GM21737 (cell line): Measurements from ENCODE around the gene GCM1.

Source experiments
- ATAC-seq: cut with Tn5 transposase; IDR thresholded peaks from one replicate; pipeline ENCODE4 v1.9.1; 2021; ENCODE audit warnings: mild to moderate bottlenecking, moderate library complexity; ENCODE audit not compliant: unreplicated experiment

The GCM1 gene

DNA sequence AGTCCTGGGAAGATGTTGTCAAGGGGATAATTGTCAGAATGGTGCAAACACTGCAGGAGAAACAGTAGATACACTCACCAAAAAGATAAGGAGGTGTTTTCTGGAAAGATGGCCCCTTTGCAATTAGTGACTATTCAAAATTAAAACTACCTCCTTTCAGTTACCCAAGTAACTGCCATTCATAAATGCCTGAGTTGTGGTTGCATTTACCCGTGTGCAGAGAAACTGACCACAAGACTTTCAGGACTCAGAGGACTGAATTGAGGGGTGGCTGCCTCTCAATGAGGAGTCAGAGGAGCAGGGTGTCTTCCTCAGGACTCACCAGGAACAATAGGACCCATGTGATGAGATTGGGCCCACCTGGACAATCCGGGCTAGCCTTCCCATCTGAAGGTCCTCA is 39.0 kb downstream of the GCM1 start:
- no peak for ATAC-seq

- no peak for ATAC-seq
Observed at GRCh38 chr6:53107091-53107490, 41.5 kb downstream of the GCM1 start.

DNA sequence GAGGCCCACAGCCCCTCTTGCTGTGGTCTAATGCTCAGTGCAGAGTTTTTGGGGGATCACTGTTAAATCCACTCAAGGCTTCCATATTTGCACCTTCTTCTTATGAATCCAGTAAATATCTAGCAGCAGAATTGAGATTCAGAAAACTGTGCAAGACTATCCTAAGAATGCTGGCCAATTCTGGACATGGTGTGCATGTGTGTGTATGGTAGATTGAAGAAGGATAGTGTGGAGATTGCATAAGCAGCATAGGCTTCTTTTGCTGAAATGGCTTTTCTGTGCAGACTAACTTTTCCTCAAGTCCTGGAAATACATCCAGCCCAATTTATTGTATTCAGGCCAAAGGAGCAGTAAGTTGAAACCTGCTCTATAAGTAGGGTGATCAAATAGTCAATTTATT is 43.7 kb downstream of the GCM1 start:
- no peak for ATAC-seq

- ATAC-seq, result no peak
Observed at GRCh38 chr6:53103993-53104675, 44.5 kb downstream of the GCM1 start.

DNA sequence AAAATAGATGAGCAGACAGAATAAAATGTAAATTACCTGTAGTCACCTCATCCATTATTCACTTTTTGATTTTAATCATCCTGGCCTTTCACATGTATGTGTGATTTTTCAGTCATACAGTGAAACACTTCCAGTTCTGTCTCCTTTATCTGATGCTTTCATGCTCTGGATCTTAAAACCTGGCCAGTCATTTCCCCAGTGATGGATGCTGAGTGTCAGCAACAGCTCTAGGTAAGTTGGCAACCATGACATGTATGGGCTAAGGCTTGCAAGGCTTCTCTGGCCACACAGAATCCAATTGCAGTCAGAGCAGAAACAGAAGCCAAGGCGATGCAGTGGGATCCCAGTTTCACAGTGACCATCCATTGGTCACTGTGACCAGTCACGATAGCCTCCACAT is 47.6 kb downstream of the GCM1 start:
- ATAC-seq, result no peak

DNA sequence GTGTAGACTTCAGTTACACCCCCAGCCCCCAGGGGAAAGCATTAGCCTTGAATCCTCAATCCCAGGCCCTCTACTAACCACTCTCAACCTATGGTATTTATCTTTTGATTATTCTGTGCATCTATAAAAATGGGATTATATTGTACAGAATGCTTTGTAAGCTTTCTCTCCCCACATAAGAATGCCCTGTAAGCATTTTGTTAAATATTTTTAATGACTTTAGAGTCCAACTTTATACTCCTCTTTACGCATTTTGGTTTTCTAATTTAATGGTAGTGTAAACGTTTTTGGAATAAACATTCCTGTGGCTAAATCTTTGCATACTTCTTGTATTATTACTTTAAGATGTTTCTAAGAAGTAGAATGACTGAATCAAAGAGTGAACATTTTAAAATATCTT is 48.1 kb downstream of the GCM1 start:
- no peak for ATAC-seq

DNA sequence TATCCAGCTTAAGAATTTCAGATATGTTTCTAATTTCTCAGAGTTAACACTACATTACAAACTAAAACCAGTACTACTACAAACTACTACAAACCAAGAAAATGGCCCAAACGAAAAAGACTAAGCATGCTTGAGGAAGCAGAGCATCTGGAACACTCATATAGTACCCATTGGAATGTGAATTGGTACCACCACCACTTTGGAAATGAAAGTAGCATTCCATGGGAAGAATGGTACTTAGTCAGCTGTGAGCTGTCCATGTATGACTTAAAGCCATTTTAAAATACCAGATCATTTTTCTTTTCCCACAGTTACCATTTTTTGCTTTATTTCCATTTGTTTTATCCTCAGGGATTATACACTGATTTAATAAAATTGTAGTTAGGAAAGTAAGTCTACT is 52.9 kb downstream of the GCM1 start:
- no peak for ATAC-seq

DNA sequence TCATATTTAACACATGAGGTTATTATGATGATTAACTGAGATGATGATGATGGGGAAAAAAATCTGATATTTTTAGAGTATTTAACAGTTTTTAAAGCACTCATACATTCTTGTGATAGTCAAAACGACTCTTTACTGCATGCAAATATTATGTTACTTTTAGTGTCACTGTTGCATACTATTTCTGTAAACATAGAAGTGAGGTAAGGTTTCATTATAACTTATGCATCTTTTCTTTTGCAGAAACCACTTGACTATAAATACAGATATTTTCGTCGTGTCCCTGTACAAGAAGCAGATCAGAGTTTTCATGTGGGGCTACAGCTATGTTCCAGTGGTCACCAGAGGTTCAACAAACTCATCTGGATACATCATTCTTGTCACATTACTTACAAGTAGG is 53.4 kb downstream of the GCM1 start:
- ATAC-seq, result no peak

DNA sequence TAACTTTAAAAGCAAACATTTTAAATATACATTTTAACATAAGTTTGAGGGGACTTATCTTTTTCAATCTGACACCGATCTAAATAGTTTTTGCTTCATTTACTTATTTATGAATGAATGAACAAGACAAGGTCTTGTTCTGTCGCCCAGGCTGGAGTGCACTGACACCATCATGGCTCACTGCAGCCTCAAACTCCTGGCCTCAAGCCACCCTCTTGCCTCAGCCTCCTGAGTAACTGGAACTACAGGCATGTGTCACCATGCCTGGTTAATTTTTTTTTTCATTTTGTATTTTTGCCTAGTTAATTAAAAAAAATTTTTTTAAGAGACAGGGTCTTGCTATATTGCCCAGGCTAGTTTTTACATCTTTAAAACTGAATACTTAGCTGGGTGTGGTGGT is 58.1 kb downstream of the GCM1 start:
- ATAC-seq, result no peak

GRCh38 chr6:53089948-53090347 is 58.7 kb downstream of the GCM1 start:
- no peak for ATAC-seq

- no peak for ATAC-seq
Observed at GRCh38 chr6:53086302-53086701, 62.3 kb downstream of the GCM1 start.

GRCh38 chr6:53080813-53081212 is 67.8 kb downstream of the GCM1 start:
- no peak for ATAC-seq
